Colonic mucosa (tissue), 4 donors: ENCODE measurements around the gene CHST10. TPM values are rescaled to one million over a fixed set of nuclear protein-coding genes. Genes with fewer than 3 reads are reported as not detected.
"Not testable (repeated sequence)": the region's sequence is repeated elsewhere in the genome, so short reads cannot be mapped to it uniquely, and the experiment has no call there.

ENCODE experiments used
- DNase-seq: peaks from one replicate; pipeline ENCODE4 v3.0.0-alpha.2; 2020
- H3K27ac ChIP-seq: fragments of 200-600 bp; one replicate; pipeline ENCODE4 v1.8.0; 2021
- H3K27me3 ChIP-seq: fragments of 200-600 bp; one replicate; pipeline ENCODE4 v1.8.0; 2021
- H3K36me3 ChIP-seq: fragments of 200-600 bp; one replicate; pipeline ENCODE4 v1.8.0; 2021
- H3K4me1 ChIP-seq: fragments of 200-600 bp; one replicate; pipeline ENCODE4 v1.8.0; 2021; ENCODE audit warnings: mild to moderate bottlenecking
- H3K4me3 ChIP-seq: fragments of 200-600 bp; one replicate; pipeline ENCODE4 v1.8.0; 2021
- H3K9ac ChIP-seq, 2 donors: one replicate each; pipeline ENCODE4 v1.7.0; 2013; ENCODE audit warnings: control low read depth in 2 of 2, low read depth in 2 of 2, low read length in 2 of 2
- H3K9me3 ChIP-seq: fragments of 200-600 bp; one replicate; pipeline ENCODE4 v1.8.0; 2021
- CTCF ChIP-seq: fragments of 200-600 bp; IDR thresholded peaks from one replicate; pipeline ENCODE4 v1.8.0; 2022; ENCODE audit warnings: antibody characterized with exemption, mild to moderate bottlenecking
- intact Hi-C: fragments of 100-400 bp; cut with DNase I; formaldehyde crosslinking; loops from one replicate; pipeline ENCODE4 v1.14.1; 2022
- total RNA-seq, 2 donors: library from RNA; stranded (reverse); fragmentation: NEBNext Ultra II Directional in 1 of 2; extraction: Animal tissue kit (Norgen Biotek cat#: 25700) in 1 of 2; gene quantifications; one replicate each; pipeline ENCODE4 v1.2.1, GENCODE V29; 2021
- donor health status: healthy.
- donor health status: DM: no; HTN: no; CAD: no.
- donor health status: DM: no; HTN: no; CAD: no.

CHST10 gene
- total RNA-seq, 2 donors from 2014 or later: 0.44 to 1.6 TPM

- Histone ChIP-seq H3K4me1 (no peaks in the 10 kb centered on the region), H3K27me3 (no peaks in the 10 kb centered on the region), H3K9me3 (no peaks in the 10 kb centered on the region), H3K4me3 (no peak overlapping the region), H3K9ac (no peak overlapping the region), H3K36me3 (no peaks in the 10 kb centered on the region), H3K27ac (no peak overlapping the region)
- DNase-seq: no peak
- intact Hi-C loops: no loop called here
- TF ChIP-seq CTCF: no peak
These were observed 40.6 kb downstream of the CHST10 start for GRCh38 chr2:100376836-100377235.

GRCh38 chr2:100367163-100367562 is 50.3 kb downstream of the CHST10 start:
- Histone ChIP-seq H3K9me3 (no peaks in the 10 kb centered on the region), H3K4me3 (no peak overlapping the region), H3K27me3 (no peaks in the 10 kb centered on the region), H3K9ac (no peak overlapping the region), H3K27ac (no peak overlapping the region), H3K4me1 (no peaks in the 10 kb centered on the region), H3K36me3 (no peaks in the 10 kb centered on the region)
- intact Hi-C loops: no loop called here
- DNase-seq: no peak
- TF ChIP-seq CTCF: no peak

GRCh38 chr2:100365434-100365833 is 52.0 kb downstream of the CHST10 start:
- Histone ChIP-seq H3K4me1 (no peaks in the 10 kb centered on the region), H3K36me3 (no peaks in the 10 kb centered on the region), H3K4me3 (no peak overlapping the region), H3K27ac (no peak overlapping the region), H3K27me3 (no peaks in the 10 kb centered on the region), H3K9me3 (no peaks in the 10 kb centered on the region), H3K9ac (no peak overlapping the region)
- intact Hi-C loops: no loop called here
- no peak for TF ChIP-seq CTCF
- DNase-seq: peak; percentile 32

GRCh38 chr2:100362269-100362668 is 55.2 kb downstream of the CHST10 start:
- H3K9ac ChIP-seq, H3K27me3 ChIP-seq, H3K9me3 ChIP-seq, H3K4me3 ChIP-seq, intact Hi-C loops, H3K4me1 ChIP-seq, DNase-seq, H3K27ac ChIP-seq, H3K36me3 ChIP-seq: not testable (repeated sequence)

- Histone ChIP-seq H3K4me1 (no peaks in the 10 kb centered on the region), H3K27ac (no peak overlapping the region), H3K36me3 (no peaks in the 10 kb centered on the region), H3K9me3 (no peaks in the 10 kb centered on the region), H3K4me3 (no peak overlapping the region), H3K9ac (no peak overlapping the region), H3K27me3 (no peaks in the 10 kb centered on the region)
- no peak for DNase-seq
- TF ChIP-seq CTCF: no peak
- intact Hi-C loops: no loop called here
These were observed 57.9 kb downstream of the CHST10 start for GRCh38 chr2:100359576-100359975.

GRCh38 chr2:100358554-100358953 is 58.9 kb downstream of the CHST10 start:
- intact Hi-C loops: no loop called here
- no peak for DNase-seq
- Histone ChIP-seq H3K4me1 (no peaks in the 10 kb centered on the region), H3K27ac (no peak overlapping the region), H3K9me3 (no peaks in the 10 kb centered on the region), H3K27me3 (no peaks in the 10 kb centered on the region), H3K9ac (no peak overlapping the region), H3K36me3 (no peaks in the 10 kb centered on the region), H3K4me3 (no peak overlapping the region)
- TF ChIP-seq CTCF: no peak
